GM19463 (cell line): ENCODE data around the gene TSC2.

ENCODE experiments used
- ATAC-seq: cut with Tn5 transposase; IDR thresholded peaks from one replicate; pipeline ENCODE4 v1.9.1; 2021; ENCODE audit warnings: mild to moderate bottlenecking, moderate library complexity; ENCODE audit not compliant: unreplicated experiment

TSC2 gene

GRCh38 chr16:2047330-2048115, at the start of gene TSC2, which contains the start of gene NTHL1:
TSC2 (plus strand) TSS chr16:2047985; CDS start chr16:2048616, 631 bp downstream.
NTHL1 (minus strand) TSS chr16:2047834; CDS start chr16:2047823, 11 bp downstream.
- ATAC-seq = peak; percentile 90

DNA sequence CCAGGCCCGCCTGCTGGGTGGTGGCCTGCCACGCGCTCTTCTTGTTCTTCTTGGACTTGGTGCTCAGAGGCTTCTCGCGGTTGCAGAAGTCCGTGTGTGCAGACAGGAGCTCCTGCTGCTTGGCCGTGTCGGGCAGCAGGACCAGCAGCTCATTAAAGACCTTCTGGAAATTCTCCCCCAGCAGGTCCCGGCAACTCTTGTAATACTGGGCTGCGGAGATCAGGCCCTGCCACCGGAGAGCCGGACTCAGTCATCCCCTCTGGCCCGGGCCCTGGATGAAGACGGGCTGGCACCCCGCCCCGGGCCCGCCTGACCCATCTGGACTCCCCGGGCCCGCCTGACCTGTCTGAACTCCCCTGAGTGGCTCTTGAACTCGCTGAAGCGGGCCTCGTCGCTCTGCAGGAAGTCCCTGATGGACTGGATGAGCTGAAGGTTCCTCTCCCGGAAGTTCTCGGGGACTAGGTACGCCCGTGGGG, 49.4 kb upstream of the TSC2 start:
- no peak for ATAC-seq

DNA sequence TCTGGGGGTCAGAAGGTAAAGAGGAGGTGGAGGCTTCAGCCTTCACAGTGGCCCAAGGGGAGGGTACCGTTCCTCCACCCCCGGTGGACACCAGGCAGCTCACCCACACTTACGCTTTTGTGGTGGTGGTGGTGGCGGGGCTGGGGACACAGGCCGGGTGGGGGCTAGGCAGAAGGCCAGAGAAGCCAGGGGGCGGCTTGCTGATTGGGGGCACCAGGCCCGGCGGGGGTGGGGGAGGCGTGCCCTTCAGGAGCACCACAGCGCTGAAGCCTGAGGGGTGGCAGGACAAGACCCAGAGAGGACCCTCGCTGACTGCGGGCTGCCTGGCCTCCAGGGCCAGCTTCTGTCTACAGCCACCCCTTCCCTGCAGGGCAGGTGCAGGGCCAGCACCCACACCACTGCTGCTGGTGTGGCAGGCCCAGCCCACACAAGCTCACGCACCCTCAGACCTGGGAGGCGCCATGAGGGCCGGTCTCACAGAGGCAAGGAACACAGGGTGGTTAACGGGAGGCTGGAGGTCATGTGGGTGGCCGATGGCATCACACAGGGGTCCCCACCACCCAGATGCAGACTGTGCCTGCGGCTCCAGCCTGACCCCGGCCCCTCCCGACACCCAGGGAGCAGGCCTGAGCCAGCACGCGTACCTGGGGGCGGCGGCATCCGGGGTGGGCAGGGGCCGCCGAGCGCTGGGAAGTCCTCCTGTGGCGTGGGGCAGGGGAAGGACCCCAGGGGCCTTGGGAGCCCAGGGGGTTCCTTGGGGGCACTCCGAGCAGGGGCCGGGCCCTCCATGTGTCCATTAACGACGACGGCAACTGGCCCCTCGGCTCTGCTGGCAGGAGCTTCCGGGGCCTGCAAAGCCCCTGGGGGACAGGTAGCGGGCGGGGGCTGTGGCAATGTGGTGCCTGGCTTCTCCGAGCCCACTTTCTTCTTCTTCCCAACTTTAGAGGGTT, 48.7 kb upstream of the TSC2 start:
- no peak for ATAC-seq

DNA sequence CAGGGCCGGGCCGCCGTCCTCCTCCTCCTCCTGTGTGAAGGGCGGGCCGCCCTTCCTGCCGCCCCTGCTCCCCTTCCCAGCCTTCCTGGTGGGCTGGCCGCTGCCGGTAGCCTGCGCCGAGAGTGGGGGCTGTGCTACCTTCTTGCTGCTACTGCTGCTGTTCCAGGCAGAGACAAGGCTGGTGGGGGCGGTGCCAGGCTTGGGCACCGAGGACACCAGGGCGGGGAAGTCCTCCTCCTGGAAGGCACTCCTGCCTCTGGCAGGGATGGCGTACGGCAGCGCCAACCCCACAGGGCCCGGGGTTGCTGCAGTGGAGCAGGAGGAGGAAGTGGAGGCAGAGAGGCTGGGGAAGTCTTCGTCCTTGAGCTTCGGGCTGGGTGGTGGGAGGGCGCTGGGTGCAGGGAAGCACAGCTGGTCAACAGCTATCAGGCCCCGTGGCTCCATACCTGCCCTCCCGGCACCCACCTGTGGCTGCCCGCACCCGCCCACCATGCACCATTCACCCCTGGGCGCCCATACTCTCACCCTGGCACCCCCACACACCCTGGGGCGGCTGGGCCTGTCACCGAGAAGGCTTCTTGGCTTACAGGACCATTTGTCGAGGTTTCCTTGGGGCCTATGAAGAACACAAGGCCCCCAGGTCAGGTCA, 47.8 kb upstream of the TSC2 start:
- no peak for ATAC-seq

DNA sequence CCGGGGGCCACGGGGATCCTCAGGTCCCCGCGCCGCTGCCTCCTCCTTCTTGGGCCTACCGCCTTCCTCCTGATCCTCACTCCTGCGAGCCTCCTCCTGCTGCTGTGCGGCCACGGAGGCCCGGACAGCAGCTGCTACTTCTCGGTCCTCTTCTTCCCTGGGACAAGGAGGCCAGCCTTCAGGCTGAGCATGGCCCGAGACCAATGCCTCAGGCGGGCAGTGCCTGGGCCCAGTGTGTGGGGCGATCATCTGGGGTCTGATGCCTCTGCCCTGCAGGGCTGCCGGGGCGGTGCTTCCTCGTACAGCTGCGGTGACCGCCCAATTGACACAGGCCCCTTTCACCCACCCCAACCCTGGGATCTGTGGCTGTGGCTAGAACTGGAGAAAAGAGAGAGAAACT, 46.8 kb upstream of the TSC2 start:
- no peak for ATAC-seq

- ATAC-seq = no peak
Observed at GRCh38 chr16:2001456-2002355, 46.1 kb upstream of the TSC2 start.

DNA sequence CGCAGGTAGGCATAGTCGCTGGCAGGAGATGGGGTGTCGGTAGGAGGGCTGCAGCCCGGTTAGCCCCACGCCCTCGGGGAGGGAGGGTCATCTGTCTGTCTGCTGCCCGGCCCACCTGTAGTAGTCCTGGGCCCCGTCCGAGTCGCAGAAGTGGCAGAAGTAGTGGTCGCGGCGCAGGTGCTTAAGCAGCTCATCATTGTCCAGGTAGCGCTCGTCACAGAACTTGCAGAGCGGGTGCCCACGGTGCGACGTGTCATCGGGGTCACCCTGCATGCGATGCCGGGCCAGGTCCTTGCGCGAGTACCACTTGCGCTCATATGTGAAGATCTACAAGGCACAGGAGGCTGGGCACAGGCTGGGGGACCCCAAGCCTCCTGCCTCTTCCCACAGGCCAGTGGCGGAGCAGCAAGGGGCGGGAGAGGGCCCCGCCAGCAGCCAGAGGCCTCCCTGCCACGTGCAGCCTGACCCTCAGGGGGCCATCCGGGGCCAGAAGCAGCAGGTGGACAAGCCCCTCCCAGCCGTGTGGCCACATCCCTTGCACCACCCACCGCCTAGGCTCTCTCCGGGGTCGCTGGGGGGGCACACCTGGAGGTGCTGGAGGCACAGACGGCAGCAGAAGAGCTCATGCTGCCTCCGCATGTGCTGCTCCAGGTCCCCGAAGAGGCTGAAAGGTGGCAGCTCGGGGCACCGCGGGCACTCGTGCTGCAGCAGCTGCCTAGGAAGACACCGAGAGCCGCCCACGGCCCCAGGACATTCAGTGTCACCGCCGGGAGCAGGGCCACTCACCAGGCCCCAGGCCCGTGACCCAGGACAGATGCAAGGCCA, 45.2 kb upstream of the TSC2 start:
- no peak for ATAC-seq

DNA sequence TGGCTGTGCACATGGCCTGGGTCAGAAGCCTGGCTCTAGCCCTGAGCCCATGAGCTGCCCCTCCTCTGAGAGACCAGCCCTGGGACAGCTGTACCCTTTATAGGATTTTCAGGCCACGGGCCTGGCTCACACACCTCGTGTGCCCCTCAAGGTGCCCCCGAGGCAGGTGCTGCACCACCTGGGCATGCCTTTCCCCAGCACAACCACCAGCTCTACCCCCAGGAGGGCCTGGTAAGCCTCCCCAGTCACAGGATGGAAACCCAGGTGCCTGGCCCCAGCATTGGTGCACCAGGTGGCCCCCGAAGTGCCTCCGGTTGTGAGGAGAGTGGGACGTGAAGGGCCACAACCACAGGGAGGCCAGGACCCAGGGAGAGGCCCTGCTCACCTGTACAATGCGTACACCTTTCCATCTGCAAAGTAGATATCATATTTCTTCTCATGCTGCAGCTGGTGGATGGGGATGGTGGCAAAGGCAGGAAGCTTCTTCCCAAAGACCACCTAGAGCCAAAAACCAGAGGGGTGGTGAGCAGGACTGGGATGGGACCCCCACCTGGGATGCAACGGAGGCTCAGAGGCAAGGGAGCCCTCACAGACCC, 44.5 kb upstream of the TSC2 start:
- no peak for ATAC-seq

- peak; percentile 72 for ATAC-seq
Observed at GRCh38 chr16:2003827-2004641, 43.8 kb upstream of the TSC2 start.

DNA sequence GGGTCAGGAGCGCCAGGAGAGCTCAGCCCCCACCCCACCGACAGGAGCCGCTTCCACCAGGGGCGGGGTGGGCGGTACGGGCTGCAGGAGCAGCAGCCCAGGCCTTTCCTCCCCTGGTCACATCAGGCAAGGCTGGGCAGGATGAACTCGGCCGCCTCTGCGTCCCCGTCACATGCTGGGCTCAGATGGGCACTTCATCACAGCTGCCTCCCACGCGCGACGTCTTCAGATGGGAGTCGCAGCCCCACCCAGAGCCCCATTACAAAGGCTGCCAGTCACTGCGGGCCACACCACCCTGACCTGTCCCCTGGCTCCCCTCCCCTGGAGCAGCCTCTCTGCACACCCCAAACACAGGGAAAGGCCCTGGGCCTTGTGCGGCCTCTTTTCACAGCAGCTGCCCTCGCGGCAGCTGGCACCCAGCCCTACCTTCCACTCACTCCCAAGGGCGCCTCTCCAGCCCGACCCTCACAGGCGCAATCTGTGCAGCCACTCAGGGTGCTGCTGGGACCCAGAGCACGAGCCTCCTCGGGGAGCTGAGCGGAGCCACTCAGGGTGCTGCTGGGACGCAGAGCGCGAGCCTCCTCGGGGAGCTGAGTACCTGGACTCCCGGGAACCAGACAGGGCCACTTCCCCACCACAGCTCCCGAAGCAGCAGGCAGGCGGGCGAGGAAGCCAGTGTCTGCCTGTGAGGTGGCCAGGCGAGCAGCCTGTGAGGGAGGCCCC, 42.8 kb upstream of the TSC2 start:
- no peak for ATAC-seq

DNA sequence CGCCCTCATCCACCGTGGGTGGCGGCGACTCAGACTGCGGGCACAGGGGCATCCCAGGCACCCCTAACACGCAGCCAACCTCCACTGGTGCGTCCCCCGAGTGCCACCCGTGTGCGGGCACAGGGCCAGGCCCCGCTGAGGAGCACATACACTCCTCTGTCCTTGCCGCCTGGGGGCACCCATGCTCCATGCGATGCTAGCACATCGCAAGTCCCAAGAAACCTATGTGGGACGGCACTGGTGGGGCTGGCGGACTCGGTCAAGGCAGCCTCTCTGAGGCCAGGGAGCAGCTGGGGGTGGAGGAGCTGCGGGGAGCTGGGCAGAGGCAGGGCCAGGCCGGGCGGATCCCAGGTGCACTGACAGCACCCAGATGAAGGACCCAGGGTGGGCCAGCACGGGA, 42.1 kb upstream of the TSC2 start:
- no peak for ATAC-seq

- no peak for ATAC-seq
Observed at GRCh38 chr16:2006317-2006716, 41.5 kb upstream of the TSC2 start.

DNA sequence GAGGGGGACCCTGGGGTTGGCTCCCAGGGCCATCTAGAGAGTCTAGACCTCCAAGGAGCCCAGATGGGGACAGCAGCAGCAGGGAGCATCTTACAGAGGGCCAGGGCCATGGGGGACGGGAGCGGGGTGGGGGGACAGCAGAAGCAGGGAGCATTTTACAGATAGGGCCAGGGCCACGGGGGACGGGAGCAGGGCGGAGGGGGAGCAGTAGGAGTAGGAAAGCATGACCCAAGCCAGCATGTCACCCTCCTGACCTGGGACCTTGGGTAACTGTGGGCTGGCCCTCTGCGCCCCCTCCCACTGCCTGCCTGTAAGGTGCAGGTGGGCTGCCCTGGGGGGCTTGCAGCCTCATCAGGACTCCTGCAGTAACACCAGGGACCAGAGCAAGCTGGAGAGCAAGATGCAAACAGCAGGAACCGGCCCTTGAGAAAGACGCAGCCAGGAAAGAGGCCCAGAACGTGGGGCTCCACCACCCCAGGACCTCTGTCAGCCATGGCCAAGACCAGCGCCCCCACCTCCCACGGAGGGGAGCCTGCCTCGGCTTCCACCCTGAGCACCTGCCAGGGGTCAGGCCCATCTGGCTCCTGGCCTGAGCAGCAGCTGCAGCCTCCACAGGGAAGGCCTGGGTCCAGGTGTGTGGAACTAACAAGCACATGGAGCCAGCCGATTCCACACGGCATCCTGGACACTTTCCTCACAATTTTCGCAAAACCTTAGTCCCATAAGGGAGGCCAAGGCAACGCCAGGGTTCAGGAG, 40.5 kb upstream of the TSC2 start:
- ATAC-seq = no peak

GRCh38 chr16:2008009-2008526, 39.7 kb upstream of the TSC2 start:
- no peak for ATAC-seq

DNA sequence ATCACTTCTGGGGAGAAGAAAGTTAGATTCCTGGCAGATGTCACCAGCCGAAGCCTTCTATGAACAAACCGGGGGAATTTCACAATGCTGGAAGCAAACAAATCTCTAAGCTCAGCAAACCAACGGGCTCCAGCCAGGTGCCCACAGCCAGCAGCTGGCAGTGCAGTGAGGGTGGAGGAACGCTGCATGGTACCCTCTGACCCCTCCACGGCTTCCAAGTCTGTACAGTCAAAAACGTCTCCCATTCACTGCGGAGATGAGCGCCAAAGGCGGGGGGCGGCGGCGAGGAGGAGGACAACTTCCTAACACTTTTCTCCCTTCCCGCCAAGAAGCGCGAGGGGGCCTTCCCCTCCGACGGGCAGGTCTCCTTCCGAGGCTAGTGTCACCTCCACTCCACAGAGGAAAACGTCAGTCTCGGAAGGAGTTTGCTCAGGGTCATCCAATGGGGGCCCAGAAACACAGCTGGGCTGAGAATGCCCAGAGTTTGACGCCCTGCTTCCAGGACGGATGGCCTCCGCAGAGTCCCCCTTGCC, 39.1 kb upstream of the TSC2 start:
- no peak for ATAC-seq

GRCh38 chr16:2009164-2009711, 38.5 kb upstream of the TSC2 start:
- ATAC-seq = peak; percentile 26
